MM.1S (cell line): Measurements from ENCODE around the gene ATP5F1D.

Source experiments
- DNase-seq: peaks from one replicate; pipeline ENCODE4 v3.0.0-alpha.2; 2015
- H2AFZ ChIP-seq: fragments of 300-600 bp; sonication (generic); 2 replicates; pipeline ENCODE4 v1.6.0; 2016; ENCODE audit warnings: antibody characterized with exemption, low read length
- H3F3A ChIP-seq: fragments of 300-600 bp; sonication (generic); 2 replicates; pipeline ENCODE4 v1.6.1; 2016; ENCODE audit warnings: mild to moderate bottlenecking, antibody characterized with exemption, low read length, moderate library complexity, mixed read lengths; ENCODE audit not compliant: insufficient read depth
- H3K27ac ChIP-seq: fragments of 300-600 bp; sonication (generic); 2 replicates; pipeline ENCODE4 v1.5.1; 2016; ENCODE audit warnings: mild to moderate bottlenecking, low read length
- H3K27me3 ChIP-seq: fragments of 300-600 bp; sonication (generic); replicated peaks from 2 replicates; pipeline ENCODE4 v1.6.0; 2016; ENCODE audit warnings: low read length; ENCODE audit not compliant: insufficient read depth
- H3K36me3 ChIP-seq: fragments of 300-600 bp; sonication (generic); replicated peaks from 2 replicates; pipeline ENCODE4 v1.6.1; 2016; ENCODE audit warnings: mild to moderate bottlenecking, low read length, mixed read lengths; ENCODE audit not compliant: insufficient read depth
- H3K4me1 ChIP-seq: fragments of 300-600 bp; sonication (generic); 2 replicates; pipeline ENCODE4 v1.6.1; 2016; ENCODE audit warnings: low read length, mixed read lengths
- H3K4me2 ChIP-seq: fragments of 300-600 bp; sonication (generic); 2 replicates; pipeline ENCODE4 v1.6.0; 2016; ENCODE audit warnings: low read depth, low read length
- H3K4me3 ChIP-seq: fragments of 300-600 bp; sonication (generic); 2 replicates; pipeline ENCODE4 v1.5.1; 2016; ENCODE audit warnings: low read length, mixed read lengths
- H3K79me2 ChIP-seq: fragments of 300-600 bp; sonication (generic); 2 replicates; pipeline ENCODE4 v1.6.1; 2016; ENCODE audit warnings: mixed run types, low read length, mixed read lengths
- H3K9ac ChIP-seq: fragments of 300-600 bp; sonication (generic); 2 replicates; pipeline ENCODE4 v1.6.1; 2016; ENCODE audit warnings: low read length, mixed read lengths
- H3K9me2 ChIP-seq: fragments of 300-600 bp; sonication (generic); replicated peaks from 2 replicates; pipeline ENCODE4 v1.6.1; 2016; ENCODE audit warnings: mild to moderate bottlenecking, low read length, mixed read lengths; ENCODE audit not compliant: insufficient read depth
- H3K9me3 ChIP-seq: fragments of 300-600 bp; sonication (generic); replicated peaks from 2 replicates; pipeline ENCODE4 v1.6.1; 2016; ENCODE audit warnings: mild to moderate bottlenecking, low read length, mixed read lengths; ENCODE audit not compliant: insufficient read depth
- H4K20me1 ChIP-seq: fragments of 300-600 bp; sonication (generic); 2 replicates; pipeline ENCODE4 v1.6.1; 2016; ENCODE audit warnings: mild to moderate bottlenecking, low read length, moderate library complexity, mixed read lengths; ENCODE audit not compliant: insufficient read depth
- CTCF ChIP-seq: fragments of 300-600 bp; sonication (generic); IDR thresholded peaks from 2 replicates; pipeline ENCODE4 v1.5.1; 2016; ENCODE audit warnings: antibody characterized with exemption, low read length, mixed read lengths
- EZH2 ChIP-seq: fragments of 300-600 bp; sonication (generic); optimal IDR thresholded peaks from 2 replicates; pipeline ENCODE3; 2017; ENCODE audit warnings: low read depth, mild to moderate bottlenecking, antibody characterized with exemption, low read length, mixed read lengths
- EZH2phosphoT487 ChIP-seq: fragments of 300-600 bp; sonication (generic); IDR thresholded peaks from 2 replicates; pipeline ENCODE4 v1.6.1; 2018; ENCODE audit warnings: antibody characterized with exemption, low read length

ATP5F1D gene

GRCh38 chr19:1284979-1285736 lies 43.6 kb downstream of the ATP5F1D start:
- H3K4me3 ChIP-seq: no peak overlapping the region
- H2AFZ ChIP-seq: no peak overlapping the region
- no peak overlapping the region for H3K27ac ChIP-seq
- H3K4me2 ChIP-seq: no peak overlapping the region
- peaks cover 68% of the 10 kb centered on the region for H3K27me3 ChIP-seq
- H3K9me2 ChIP-seq: no peaks in the 10 kb centered on the region
- no peak for DNase-seq
- H3K4me1 ChIP-seq: no peaks in the 10 kb centered on the region
- no peaks in the 10 kb centered on the region for H3F3A ChIP-seq
- H3K36me3 ChIP-seq: no peaks in the 10 kb centered on the region
- no peak overlapping the region for H3K9ac ChIP-seq
- H3K79me2 ChIP-seq: no peaks in the 10 kb centered on the region
- TF ChIP-seq EZH2 (peak; percentile 87), EZH2phosphoT487 (0 out of 2 replicates have a peak, but pooled peaks have one; percentile 32), CTCF (no peak)
- no peaks in the 10 kb centered on the region for H4K20me1 ChIP-seq
- H3K9me3 ChIP-seq: no peaks in the 10 kb centered on the region

GRCh38 chr19:1285737-1286360 lies 44.3 kb downstream of the ATP5F1D start, which contains the start of gene EFNA2:
TSS of gene EFNA2 (plus strand) at chr19:1285873. CDS start at chr19:1286169, 296 bp downstream.
- Histone ChIP-seq H3K9me3 (no peaks in the 10 kb centered on the region), H2AFZ (no peak within 1 kb of the TSS), H3K36me3 (no peaks in the 10 kb centered on the region), H3K27me3 (peaks cover 75% of the 10 kb centered on the region), H3K4me3 (no peak within 1 kb of the TSS), H3K9me2 (no peaks in the 10 kb centered on the region), H3K4me1 (no peaks in the 10 kb centered on the region), H3K79me2 (no peaks in the 10 kb centered on the region), H3K9ac (no peak within 1 kb of the TSS), H3K27ac (no peak within 1 kb of the TSS), H3F3A (no peaks in the 10 kb centered on the region), H3K4me2 (no peak within 1 kb of the TSS), H4K20me1 (no peaks in the 10 kb centered on the region)
- DNase-seq: no peak
- no peak for TF ChIP-seq CTCF
- TF ChIP-seq EZH2phosphoT487: no peak
- TF ChIP-seq EZH2: no peak

- no peaks in the 10 kb centered on the region for H3K36me3 ChIP-seq
- H2AFZ ChIP-seq: no peak overlapping the region
- H3K9me2 ChIP-seq: no peaks in the 10 kb centered on the region
- peaks cover 83% of the 10 kb centered on the region for H3K27me3 ChIP-seq
- H4K20me1 ChIP-seq: no peaks in the 10 kb centered on the region
- H3K4me2 ChIP-seq: no peak overlapping the region
- TF ChIP-seq EZH2 (no peak), CTCF (no peak), EZH2phosphoT487 (no peak)
- no peaks in the 10 kb centered on the region for H3K79me2 ChIP-seq
- H3K4me3 ChIP-seq: no peak overlapping the region
- no peak overlapping the region for H3K27ac ChIP-seq
- DNase-seq: no peak
- no peaks in the 10 kb centered on the region for H3K4me1 ChIP-seq
- H3F3A ChIP-seq: no peaks in the 10 kb centered on the region
- H3K9me3 ChIP-seq: no peaks in the 10 kb centered on the region
- no peak overlapping the region for H3K9ac ChIP-seq
Observed at GRCh38 chr19:1286487-1287353, 45.2 kb downstream of the ATP5F1D start.
